Urinary bladder (tissue), 4 donors: Measurements from ENCODE around the gene CTNND1. TPM values are rescaled to one million over a fixed set of nuclear protein-coding genes. Genes with fewer than 3 reads are reported as not detected.
"Not testable (repeated sequence)": the region's sequence is repeated elsewhere in the genome, so short reads cannot be mapped to it uniquely, and the experiment has no call there.

Source experiments
- DNase-seq: peaks from one replicate; pipeline ENCODE4 v3.0.0-alpha.2; 2015; ENCODE audit errors: extremely low spot score
- H3K27ac ChIP-seq: one replicate; pipeline ENCODE4 v1.5.1; 2013; ENCODE audit warnings: low read depth, mild to moderate bottlenecking, moderate library complexity
- H3K36me3 ChIP-seq: one replicate; pipeline ENCODE4 v1.6.1; 2013; ENCODE audit warnings: mild to moderate bottlenecking, moderate library complexity; ENCODE audit not compliant: insufficient read depth
- H3K4me1 ChIP-seq: one replicate; pipeline ENCODE4 v1.6.1; 2013; ENCODE audit warnings: mild to moderate bottlenecking, moderate library complexity; ENCODE audit not compliant: insufficient read depth
- H3K4me3 ChIP-seq: one replicate; pipeline ENCODE4 v1.5.1; 2013; ENCODE audit warnings: low read depth, low read length
- WGBS: extraction: QIAGEN DNeasy Blood & Tissue Kit; methylation state at CpG from one replicate; pipeline ENCODE4 v1.1.7; 2013; 5-methylcytosine and 5-hydroxymethylcytosine counted together
- polyA plus RNA-seq: library from polyadenylated mRNA; stranded (reverse); fragments of 200-250 nt; gene quantifications from one replicate; pipeline ENCODE4 v1.2.3, GENCODE V29; 2013
- total RNA-seq: library from RNA; depleted of rRNA; stranded (reverse); fragments of >200 nt; gene quantifications from one replicate; pipeline ENCODE4 v1.2.3, GENCODE V29; 2014
- donor health status: healthy with polysubstance abuse.
- donor health status: healthy.

The CTNND1 gene, protein sequence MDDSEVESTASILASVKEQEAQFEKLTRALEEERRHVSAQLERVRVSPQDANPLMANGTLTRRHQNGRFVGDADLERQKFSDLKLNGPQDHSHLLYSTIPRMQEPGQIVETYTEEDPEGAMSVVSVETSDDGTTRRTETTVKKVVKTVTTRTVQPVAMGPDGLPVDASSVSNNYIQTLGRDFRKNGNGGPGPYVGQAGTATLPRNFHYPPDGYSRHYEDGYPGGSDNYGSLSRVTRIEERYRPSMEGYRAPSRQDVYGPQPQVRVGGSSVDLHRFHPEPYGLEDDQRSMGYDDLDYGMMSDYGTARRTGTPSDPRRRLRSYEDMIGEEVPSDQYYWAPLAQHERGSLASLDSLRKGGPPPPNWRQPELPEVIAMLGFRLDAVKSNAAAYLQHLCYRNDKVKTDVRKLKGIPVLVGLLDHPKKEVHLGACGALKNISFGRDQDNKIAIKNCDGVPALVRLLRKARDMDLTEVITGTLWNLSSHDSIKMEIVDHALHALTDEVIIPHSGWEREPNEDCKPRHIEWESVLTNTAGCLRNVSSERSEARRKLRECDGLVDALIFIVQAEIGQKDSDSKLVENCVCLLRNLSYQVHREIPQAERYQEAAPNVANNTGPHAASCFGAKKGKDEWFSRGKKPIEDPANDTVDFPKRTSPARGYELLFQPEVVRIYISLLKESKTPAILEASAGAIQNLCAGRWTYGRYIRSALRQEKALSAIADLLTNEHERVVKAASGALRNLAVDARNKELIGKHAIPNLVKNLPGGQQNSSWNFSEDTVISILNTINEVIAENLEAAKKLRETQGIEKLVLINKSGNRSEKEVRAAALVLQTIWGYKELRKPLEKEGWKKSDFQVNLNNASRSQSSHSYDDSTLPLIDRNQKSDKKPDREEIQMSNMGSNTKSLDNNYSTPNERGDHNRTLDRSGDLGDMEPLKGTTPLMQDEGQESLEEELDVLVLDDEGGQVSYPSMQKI
- total RNA-seq: 176 TPM
- polyA plus RNA-seq: 72.8 TPM

DNA sequence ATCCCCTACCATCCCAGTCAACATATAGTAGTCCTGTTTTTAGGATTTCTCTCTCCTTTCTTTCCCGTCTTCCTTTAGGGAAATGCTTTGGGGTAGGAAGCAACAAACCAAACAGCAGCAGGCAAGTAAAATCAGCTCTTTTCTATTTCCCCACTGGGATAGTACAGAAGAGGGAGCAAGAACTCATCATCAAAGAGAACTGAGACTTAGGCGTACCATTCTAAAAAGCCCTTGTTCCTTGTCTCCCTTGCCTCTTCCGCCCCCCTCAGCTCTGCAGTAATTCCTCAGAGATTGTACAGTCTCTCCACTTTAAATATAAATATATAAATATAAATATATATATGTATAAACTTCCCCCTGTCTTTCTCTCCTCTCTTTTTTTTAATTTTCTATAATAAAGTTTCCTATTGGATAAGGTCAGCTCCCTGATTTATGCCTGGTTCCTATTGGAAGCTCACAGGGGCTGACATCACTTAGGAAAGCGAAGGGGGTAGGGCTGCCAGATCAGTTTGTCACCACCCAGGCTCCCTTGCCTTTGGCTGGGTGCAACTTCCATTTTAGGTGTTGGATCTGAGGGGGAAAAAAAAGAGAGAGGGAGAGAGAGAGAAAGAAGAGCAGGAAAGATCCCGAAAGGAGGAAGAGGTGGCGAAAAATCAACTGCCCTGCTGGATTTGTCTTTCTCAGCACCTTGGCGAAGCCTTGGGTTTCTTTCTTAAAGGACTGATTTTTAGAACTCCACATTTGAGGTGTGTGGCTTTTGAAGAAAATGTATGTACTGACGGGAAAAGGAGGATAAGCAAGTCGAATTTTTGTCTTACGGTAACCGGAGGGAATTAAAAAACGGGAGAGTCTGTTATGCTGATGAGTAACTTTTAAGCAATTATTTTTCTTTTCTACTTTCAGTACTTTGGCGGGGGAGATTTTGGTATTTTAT, at the start of gene CTNND1:
Gene CTNND1 (plus strand): TSS at position 502 of the 934 bp plus-strand sequence. CDS start 29,677 bp downstream, outside the sequence.
- Histone ChIP-seq H3K4me3 (peak within 1 kb of the TSS; percentile 61), H3K36me3 (no peaks in the 10 kb centered on the region), H3K4me1 (no peaks in the 10 kb centered on the region), H3K27ac (peak within 1 kb of the TSS; percentile 92)
- 3% methylated on average over 13 of the region's 13 CpGs for WGBS
- peak; percentile 98 for DNase-seq

DNA sequence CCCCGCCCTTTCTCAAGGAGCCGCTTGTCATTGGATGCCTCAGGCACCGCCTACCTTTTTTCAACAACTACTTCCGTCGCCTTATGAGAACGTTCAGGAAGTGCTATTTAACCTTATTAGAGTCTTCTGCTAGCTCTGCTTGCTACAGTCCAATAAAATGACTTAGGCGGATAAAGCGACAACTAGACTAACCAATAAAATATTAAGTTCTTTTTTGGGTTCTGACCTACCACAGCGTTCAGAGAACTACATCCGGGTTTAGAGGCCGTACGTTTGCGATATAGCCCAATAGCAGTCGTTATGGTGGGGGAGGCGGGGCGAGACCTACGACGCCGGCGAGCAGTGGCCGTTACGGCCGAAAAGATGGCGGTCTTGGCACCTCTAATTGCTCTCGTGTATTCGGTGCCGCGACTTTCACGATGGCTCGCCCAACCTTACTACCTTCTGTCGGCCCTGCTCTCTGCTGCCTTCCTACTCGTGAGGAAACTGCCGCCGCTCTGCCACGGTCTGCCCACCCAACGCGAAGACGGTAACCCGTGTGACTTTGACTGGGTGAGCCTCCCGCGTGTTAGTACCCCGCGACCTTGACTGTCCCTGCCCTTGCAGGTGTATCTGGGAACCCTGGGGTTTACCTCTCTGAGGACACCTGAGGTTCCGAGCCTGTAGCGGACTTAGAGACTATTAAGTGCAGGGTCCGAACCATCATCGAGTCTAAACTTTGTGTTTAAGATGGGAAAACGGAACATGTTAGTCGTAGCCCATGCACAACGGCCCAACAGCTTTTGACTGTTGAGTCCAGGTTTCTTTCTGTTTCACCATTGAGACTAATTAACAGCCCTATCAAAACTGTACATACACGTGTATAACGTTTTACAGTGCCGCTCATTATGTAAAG, 49.1 kb upstream of the CTNND1 start, which contains the start of gene TMX2:
Gene TMX2 (plus strand): TSS at position 338 of the 895 bp plus-strand sequence. CDS start 26 bp downstream, at position 364.
- Histone ChIP-seq H3K27ac (peak within 1 kb of the TSS; percentile 76), H3K4me3 (peak within 1 kb of the TSS; percentile 89), H3K36me3 (no peaks in the 10 kb centered on the region), H3K4me1 (no peaks in the 10 kb centered on the region)
- DNase-seq: peak; percentile 98
- WGBS: under 1% methylated on average over 53 of the region's 53 CpGs

DNA sequence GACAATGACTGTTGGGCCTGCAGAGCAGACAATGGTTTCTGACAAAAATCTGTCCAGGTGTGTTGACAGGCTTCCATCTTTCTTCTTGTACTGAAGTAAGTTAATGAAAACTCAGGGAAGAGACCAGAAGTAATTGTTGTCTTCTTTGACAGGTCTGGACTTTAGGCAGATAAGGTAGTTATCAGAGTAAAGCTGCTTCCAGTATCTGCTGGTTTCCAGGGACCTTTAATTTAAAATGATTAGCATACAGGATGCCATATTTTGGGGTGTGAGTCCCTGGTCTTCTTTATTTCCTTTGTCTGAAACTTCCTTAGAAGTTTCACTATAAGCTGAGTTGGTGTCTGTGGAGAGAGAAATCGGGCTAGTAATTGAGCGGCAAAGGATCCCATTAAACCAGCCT, 47.8 kb upstream of the CTNND1 start:
- Histone ChIP-seq H3K4me3 (no peak overlapping the region), H3K4me1 (no peaks in the 10 kb centered on the region), H3K36me3 (no peaks in the 10 kb centered on the region), H3K27ac (no peak overlapping the region)
- 94% methylated on average over 2 of the region's 2 CpGs for WGBS
- no peak for DNase-seq

DNA sequence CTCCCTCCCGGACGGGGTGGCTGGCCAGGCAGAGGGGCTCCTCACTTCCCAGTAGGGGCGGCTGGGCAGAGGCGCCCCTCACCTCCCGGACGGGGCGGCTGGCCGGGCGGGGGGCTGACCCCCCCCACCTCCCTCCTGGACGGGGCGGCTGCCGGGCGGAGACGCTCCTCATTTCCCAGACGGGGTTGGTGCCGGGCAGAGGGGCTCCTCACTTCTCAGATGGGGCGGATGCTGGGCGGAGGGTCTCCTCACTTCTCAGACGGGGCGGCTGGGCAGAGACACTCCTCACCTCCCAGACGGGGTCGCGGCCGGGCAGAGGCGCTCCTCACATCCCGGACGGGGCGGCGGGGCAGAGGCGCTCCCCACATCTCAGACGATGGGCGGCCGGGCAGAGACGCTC, 44.9 kb upstream of the CTNND1 start:
- not testable (repeated sequence) for H3K27ac ChIP-seq, H3K36me3 ChIP-seq, H3K4me1 ChIP-seq, DNase-seq, H3K4me3 ChIP-seq
- 99% methylated on average over 27 of the region's 34 CpGs for WGBS

DNA sequence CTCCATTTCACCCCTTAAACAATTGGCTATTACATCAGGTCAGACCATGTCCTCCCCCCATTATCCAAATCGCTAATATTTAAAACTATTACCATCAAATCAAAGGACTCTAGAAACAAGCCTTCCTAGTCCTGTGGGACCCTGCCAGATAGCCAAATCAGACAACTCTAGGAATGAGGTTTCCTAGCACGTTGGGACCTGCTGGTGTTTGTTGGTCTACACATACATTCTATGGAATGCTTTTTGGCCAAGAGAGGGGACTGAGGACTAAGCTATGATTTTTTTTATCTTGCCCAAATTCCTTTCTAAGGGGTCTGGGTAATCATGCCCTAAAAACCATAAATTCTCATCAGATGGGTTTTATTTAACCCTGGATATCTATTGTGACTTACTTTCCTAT, 34.4 kb upstream of the CTNND1 start:
- Histone ChIP-seq H3K4me3 (no peak overlapping the region), H3K27ac (no peak overlapping the region), H3K4me1 (no peaks in the 10 kb centered on the region), H3K36me3 (peaks cover 3% of the 10 kb centered on the region)
- no peak for DNase-seq
- 63% methylated on average over 2 of the region's 2 CpGs for WGBS

DNA sequence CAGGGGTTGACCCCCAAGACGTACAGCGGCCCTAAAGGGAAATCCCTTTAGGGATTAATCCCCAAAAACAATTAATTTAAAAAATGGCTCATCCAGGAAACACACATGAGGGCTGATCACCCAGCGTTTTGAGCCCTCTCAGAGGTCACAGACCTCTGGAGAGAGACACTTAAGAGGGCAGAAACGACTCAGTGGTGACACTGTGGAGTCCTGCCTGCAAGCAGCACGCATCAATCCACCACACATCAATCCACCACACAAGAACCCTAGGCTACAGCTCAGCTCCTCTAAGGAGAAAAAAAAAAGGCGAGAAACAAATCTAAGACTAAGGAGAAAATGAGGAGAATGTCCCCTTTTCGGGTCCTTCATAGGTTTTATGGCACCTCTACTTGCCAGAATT, 32.8 kb upstream of the CTNND1 start:
- no peak overlapping the region for H3K27ac ChIP-seq
- no peak overlapping the region for H3K4me3 ChIP-seq
- H3K36me3 ChIP-seq: no peaks in the 10 kb centered on the region
- no peaks in the 10 kb centered on the region for H3K4me1 ChIP-seq
- DNase-seq: no peak
- WGBS: 75% methylated on average over 7 of the region's 7 CpGs

DNA sequence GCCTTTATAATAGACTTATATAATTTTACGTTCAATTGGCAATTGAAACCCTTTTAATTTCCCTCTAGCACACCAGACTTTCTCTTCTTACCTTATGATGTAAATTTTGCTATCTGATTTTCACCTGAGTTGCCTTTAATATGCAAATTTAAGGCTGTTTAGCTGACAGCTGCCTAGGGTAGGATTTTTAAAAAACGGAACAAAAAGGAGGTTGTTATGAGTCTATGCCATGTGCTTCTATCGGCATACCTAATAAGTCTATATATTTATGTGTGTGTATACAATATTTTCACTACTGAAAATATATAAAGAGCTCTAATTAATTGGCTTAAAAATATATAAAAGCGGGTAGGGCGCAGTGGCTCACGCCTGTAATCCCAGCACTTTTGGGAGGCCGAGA, 32.1 kb upstream of the CTNND1 start:
- H3K4me3 ChIP-seq: no peak overlapping the region
- no peak overlapping the region for H3K27ac ChIP-seq
- no peaks in the 10 kb centered on the region for H3K36me3 ChIP-seq
- no peak for DNase-seq
- H3K4me1 ChIP-seq: no peaks in the 10 kb centered on the region
- WGBS: 93% methylated on average over 7 of the region's 7 CpGs

DNA sequence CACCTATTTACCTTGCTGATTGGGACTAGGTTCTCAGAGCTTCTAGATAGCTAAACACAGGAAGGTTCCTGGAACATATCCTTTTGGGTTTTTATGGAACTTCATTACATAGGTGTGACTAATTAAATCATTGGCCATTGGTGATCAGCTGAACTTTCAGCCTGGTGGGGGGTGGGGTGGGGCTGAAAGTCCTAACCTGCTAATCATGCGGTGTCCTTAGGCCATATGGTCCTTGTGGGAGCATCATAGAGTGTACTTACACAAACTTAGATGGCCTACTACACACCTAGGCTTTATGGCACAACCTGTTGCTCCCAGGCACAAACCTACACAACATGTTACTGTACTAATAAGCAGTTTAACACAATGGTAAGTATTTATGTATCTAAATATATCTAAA, 28.9 kb upstream of the CTNND1 start:
- Histone ChIP-seq H3K4me1 (no peaks in the 10 kb centered on the region), H3K4me3 (no peak overlapping the region), H3K36me3 (no peaks in the 10 kb centered on the region), H3K27ac (no peak overlapping the region)
- 96% methylated on average over 1 of the region's 1 CpG for WGBS
- DNase-seq: no peak

DNA sequence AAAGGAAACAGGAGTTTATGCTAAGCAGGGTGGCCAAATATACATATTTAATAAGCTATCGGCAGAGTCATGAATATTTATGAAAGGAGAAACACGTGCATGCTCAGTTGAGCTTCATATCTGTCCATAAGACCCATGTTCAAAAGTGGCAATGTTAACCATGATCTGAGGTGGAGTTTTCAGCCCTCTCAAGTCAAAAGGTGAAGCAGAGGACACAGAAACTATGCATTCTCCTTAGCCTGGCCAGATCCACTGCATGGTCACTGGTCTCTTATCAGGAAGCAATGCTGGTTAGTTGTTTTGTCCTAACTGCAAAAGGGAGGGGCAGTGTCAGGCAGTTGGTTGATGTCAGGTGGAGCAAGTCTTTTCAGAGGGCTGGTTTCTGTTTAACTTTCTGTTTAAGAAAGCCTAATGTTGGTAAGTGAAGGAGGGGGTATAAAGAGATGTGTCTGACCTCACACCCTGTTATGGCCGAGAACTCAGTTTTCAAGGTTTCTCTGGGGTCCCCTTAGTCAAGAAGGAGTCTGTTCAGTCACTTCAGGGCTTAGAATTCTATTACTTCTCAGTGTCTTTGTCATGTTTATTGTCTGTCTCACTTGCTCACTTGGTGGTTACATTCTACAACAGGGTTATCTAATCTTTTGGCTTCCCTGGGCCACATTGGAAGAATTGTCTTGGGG, 25.8 kb upstream of the CTNND1 start:
- WGBS: 79% methylated on average over 3 of the region's 3 CpGs
- Histone ChIP-seq H3K36me3 (no peaks in the 10 kb centered on the region), H3K27ac (no peak overlapping the region), H3K4me1 (no peaks in the 10 kb centered on the region), H3K4me3 (no peak overlapping the region)
- DNase-seq: no peak

DNA sequence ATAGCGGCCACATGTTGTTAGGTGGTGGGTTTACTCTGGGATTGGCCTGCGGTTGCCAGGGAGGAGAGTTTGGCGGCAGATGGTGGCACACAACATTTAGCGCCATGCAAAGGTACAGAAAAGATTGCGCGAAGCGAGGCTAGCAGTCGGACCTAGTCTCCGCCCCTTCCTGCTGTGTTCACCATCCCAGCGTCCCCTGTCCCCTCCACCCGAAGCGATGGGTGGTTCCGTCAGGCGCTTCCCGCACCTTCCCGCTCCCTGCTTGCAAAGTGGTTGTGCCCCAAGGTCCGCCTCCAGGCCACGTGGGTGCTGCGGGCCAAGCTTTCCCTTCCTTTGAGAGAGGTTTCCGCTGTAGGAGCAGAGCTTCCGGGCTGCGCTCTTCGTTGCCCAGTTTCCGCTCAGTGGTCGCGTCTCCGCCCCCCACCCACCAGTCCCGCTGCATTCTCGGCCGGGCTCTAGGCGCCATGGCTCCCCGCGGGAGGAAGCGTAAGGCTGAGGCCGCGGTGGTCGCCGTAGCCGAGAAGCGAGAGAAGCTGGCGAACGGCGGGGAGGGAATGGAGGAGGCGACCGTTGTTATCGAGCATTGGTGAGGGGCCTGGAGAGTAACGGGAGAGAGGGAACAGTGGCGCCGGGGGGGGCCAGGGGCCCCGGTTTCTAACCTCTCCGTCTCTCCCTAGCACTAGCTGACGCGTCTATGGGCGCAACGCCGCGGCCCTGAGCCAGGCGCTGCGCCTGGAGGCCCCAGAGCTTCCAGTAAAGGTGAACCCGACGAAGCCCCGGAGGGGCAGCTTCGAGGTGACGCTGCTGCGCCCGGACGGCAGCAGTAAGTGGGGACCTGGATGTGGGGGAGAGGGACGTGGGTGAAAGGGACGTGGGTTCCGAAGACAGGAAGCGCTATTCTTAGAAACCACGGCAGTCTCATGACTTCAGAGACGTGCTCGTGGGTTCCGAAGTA, 20.2 kb upstream of the CTNND1 start, which contains the start of gene SELENOH:
Gene SELENOH (plus strand): TSS at position 360 of the 955 bp plus-strand sequence. CDS start 105 bp downstream, at position 465.
- DNase-seq: peak; percentile 95
- no peaks in the 10 kb centered on the region for H3K4me1 ChIP-seq
- under 1% methylated on average over 75 of the region's 75 CpGs for WGBS
- no peaks in the 10 kb centered on the region for H3K36me3 ChIP-seq
- H3K4me3 ChIP-seq: peak within 1 kb of the TSS; percentile 69
- H3K27ac ChIP-seq: peak within 1 kb of the TSS; percentile 89

DNA sequence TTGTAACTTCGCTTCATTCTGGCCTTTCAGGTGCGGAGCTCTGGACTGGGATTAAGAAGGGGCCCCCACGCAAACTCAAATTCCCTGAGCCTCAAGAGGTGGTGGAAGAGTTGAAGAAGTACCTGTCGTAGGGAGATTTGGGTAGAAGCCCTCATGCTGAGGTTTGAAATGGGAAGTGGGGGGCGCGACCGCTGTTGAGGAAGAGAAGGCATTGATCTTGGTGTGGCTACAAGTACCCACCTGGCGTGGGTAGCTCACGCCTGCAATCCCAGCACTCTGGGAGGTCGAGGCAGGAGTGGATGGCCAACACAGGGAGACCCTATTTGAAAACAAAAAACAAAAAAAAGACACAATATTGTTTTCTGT, 19.5 kb upstream of the CTNND1 start:
- no peaks in the 10 kb centered on the region for H3K36me3 ChIP-seq

More for the DNA sequence above, 19.5 kb upstream of the CTNND1 start:
- Histone ChIP-seq H3K27ac (peak overlapping the region; percentile 89), H3K4me1 (no peaks in the 10 kb centered on the region), H3K4me3 (peak overlapping the region; percentile 69)
- 3% methylated on average over 10 of the region's 10 CpGs for WGBS
- DNase-seq: no peak
